Fibroblast of villous mesenchyme (primary cell): ENCODE results near the gene PRKCH. TPM values are rescaled to one million over a fixed set of nuclear protein-coding genes. Genes with fewer than 3 reads are reported as not detected.
A peak's percentile ranks its signal among the peaks of the same experiment; 100 is the strongest.

Experiments used
- DNase-seq: peaks from one replicate; pipeline ENCODE4 v3.0.0-alpha.2; 2010; ENCODE audit warnings: low read depth
- H3K4me3 ChIP-seq: 2 replicates; pipeline ENCODE4 v1.5.1; 2011; ENCODE audit warnings: low read depth, mild to moderate bottlenecking, low read length
- CTCF ChIP-seq: IDR thresholded peaks from 2 replicates; pipeline ENCODE4 v1.5.1; 2012; ENCODE audit warnings: low read depth, mild to moderate bottlenecking, low read length; ENCODE audit not compliant: insufficient read depth
- total RNA-seq: library from RNA; depleted of rRNA; stranded (reverse); fragments of >200 nt; gene quantifications from 2 replicates; pipeline ENCODE4 v1.2.3, GENCODE V29; 2012

PRKCH gene
- total RNA-seq, 1 donor, result 2.6 TPM

GRCh38 chr14:61452452-61452851 is 131.1 kb downstream of the PRKCH start:
- DNase-seq, result no peak
- no peak for TF ChIP-seq CTCF
- H3K4me3 ChIP-seq, result no peak overlapping the region

GRCh38 chr14:61453103-61453767 is 131.9 kb downstream of the PRKCH start:
- no peak overlapping the region for H3K4me3 ChIP-seq
- TF ChIP-seq CTCF, result no peak
- DNase-seq, result no peak

GRCh38 chr14:61454545-61454944 is 133.2 kb downstream of the PRKCH start:
- TF ChIP-seq CTCF, result no peak
- DNase-seq, result no peak
- no peak overlapping the region for H3K4me3 ChIP-seq

GRCh38 chr14:61455351-61455750 is 134.0 kb downstream of the PRKCH start:
- TF ChIP-seq CTCF, result no peak
- H3K4me3 ChIP-seq, result no peak overlapping the region
- no peak for DNase-seq

- peak; percentile 88 for TF ChIP-seq CTCF
- DNase-seq, result peak; percentile 82
- H3K4me3 ChIP-seq, result no peak overlapping the region
These were observed 135.3 kb downstream of the PRKCH start for GRCh38 chr14:61456720-61457119.

- no peak overlapping the region for H3K4me3 ChIP-seq
- no peak for TF ChIP-seq CTCF
These were observed 137.4 kb downstream of the PRKCH start for GRCh38 chr14:61458766-61459165.

GRCh38 chr14:61459229-61459628 is 137.8 kb downstream of the PRKCH start:
- H3K4me3 ChIP-seq, result no peak overlapping the region
- no peak for TF ChIP-seq CTCF
- no peak for DNase-seq

More at GRCh38 chr14:61458766-61459165, 137.4 kb downstream of the PRKCH start:
- no peak for DNase-seq
